Measurements from ENCODE around the gene PDE3A.

PDE3A gene

GRCh38 chr12:20445687-20446086 is 77.3 kb downstream of the PDE3A start:
- DNase-seq (ENCODE audit: low spot score), result no peak
- Histone ChIP-seq H3K9me3 (ENCODE audit: severe bottlenecking) (no peaks in the 10 kb centered on the region), H3K27ac (ENCODE audit: poor library complexity, severe bottlenecking) (no peak overlapping the region), H3K27me3 (ENCODE audit: insufficient read depth, poor library complexity, severe bottlenecking) (no peaks in the 10 kb centered on the region), H3K4me1 (ENCODE audit: insufficient read depth, poor library complexity, severe bottlenecking) (no peaks in the 10 kb centered on the region), H3K36me3 (ENCODE audit: low read depth) (no peaks in the 10 kb centered on the region), H3K4me3 (ENCODE audit: severe bottlenecking) (no peak overlapping the region)
- no peak for ATAC-seq (ENCODE audit: low read depth)
- TF ChIP-seq CTCF (IDR thresholded peaks at IDR 0.05; ENCODE audit: poor library complexity, severe bottlenecking), result no peak

GRCh38 chr12:20446836-20447235 is 78.5 kb downstream of the PDE3A start:
- H3K9me3 ChIP-seq (ENCODE audit: severe bottlenecking), result no peaks in the 10 kb centered on the region
- H3K36me3 ChIP-seq (ENCODE audit: low read depth), result no peaks in the 10 kb centered on the region
- no peak for DNase-seq (ENCODE audit: low spot score)
- H3K4me1 ChIP-seq (ENCODE audit: insufficient read depth, poor library complexity, severe bottlenecking), result no peaks in the 10 kb centered on the region
- no peak for ATAC-seq (ENCODE audit: low read depth)
- H3K27me3 ChIP-seq (ENCODE audit: insufficient read depth, poor library complexity, severe bottlenecking), result no peaks in the 10 kb centered on the region
- no peak overlapping the region for H3K4me3 ChIP-seq (ENCODE audit: severe bottlenecking)
- H3K27ac ChIP-seq (ENCODE audit: poor library complexity, severe bottlenecking), result no peak overlapping the region
- no peak for TF ChIP-seq CTCF (IDR thresholded peaks at IDR 0.05; ENCODE audit: poor library complexity, severe bottlenecking)

GRCh38 chr12:20448781-20449180 is 80.4 kb downstream of the PDE3A start:
- TF ChIP-seq CTCF (IDR thresholded peaks at IDR 0.05; ENCODE audit: poor library complexity, severe bottlenecking), result no peak
- no peak overlapping the region for H3K4me3 ChIP-seq (ENCODE audit: severe bottlenecking)
- no peaks in the 10 kb centered on the region for H3K4me1 ChIP-seq (ENCODE audit: insufficient read depth, poor library complexity, severe bottlenecking)
- H3K36me3 ChIP-seq (ENCODE audit: low read depth), result no peaks in the 10 kb centered on the region
- H3K27me3 ChIP-seq (ENCODE audit: insufficient read depth, poor library complexity, severe bottlenecking), result no peaks in the 10 kb centered on the region
- H3K9me3 ChIP-seq (ENCODE audit: severe bottlenecking), result no peaks in the 10 kb centered on the region
- no peak overlapping the region for H3K27ac ChIP-seq (ENCODE audit: poor library complexity, severe bottlenecking)
- no peak for ATAC-seq (ENCODE audit: low read depth)
- DNase-seq (ENCODE audit: low spot score), result no peak

- Histone ChIP-seq H3K27ac (ENCODE audit: poor library complexity, severe bottlenecking) (no peak overlapping the region), H3K27me3 (ENCODE audit: insufficient read depth, poor library complexity, severe bottlenecking) (no peaks in the 10 kb centered on the region), H3K4me1 (ENCODE audit: insufficient read depth, poor library complexity, severe bottlenecking) (no peaks in the 10 kb centered on the region), H3K36me3 (ENCODE audit: low read depth) (no peaks in the 10 kb centered on the region), H3K9me3 (ENCODE audit: severe bottlenecking) (no peaks in the 10 kb centered on the region), H3K4me3 (ENCODE audit: severe bottlenecking) (no peak overlapping the region)
- no peak for DNase-seq (ENCODE audit: low spot score)
- ATAC-seq (ENCODE audit: low read depth), result no peak
- TF ChIP-seq CTCF (IDR thresholded peaks at IDR 0.05; ENCODE audit: poor library complexity, severe bottlenecking), result no peak
These were observed 82.3 kb downstream of the PDE3A start for GRCh38 chr12:20450591-20451180.

- TF ChIP-seq CTCF (IDR thresholded peaks at IDR 0.05; ENCODE audit: poor library complexity, severe bottlenecking), result no peak
- no peaks in the 10 kb centered on the region for H3K9me3 ChIP-seq (ENCODE audit: severe bottlenecking)
- no peak for DNase-seq (ENCODE audit: low spot score)
- no peak for ATAC-seq (ENCODE audit: low read depth)
- no peaks in the 10 kb centered on the region for H3K36me3 ChIP-seq (ENCODE audit: low read depth)
- H3K4me3 ChIP-seq (ENCODE audit: severe bottlenecking), result no peak overlapping the region
- no peaks in the 10 kb centered on the region for H3K27me3 ChIP-seq (ENCODE audit: insufficient read depth, poor library complexity, severe bottlenecking)
- no peak overlapping the region for H3K27ac ChIP-seq (ENCODE audit: poor library complexity, severe bottlenecking)
- H3K4me1 ChIP-seq (ENCODE audit: insufficient read depth, poor library complexity, severe bottlenecking), result no peaks in the 10 kb centered on the region
These were observed 83.4 kb downstream of the PDE3A start for GRCh38 chr12:20451761-20452160.
